Mucosa of descending colon (tissue), 3 donors: Measurements from ENCODE around the gene ACAN. TPM values are rescaled to one million over a fixed set of nuclear protein-coding genes. Genes with fewer than 3 reads are reported as not detected.
A peak's percentile ranks its signal among the peaks of the same experiment; 100 is the strongest.

Experiments used
- ATAC-seq: fragments of 200-7000 bp; cut with Tn5 transposase; one replicate; pipeline ENCODE4 v1.9.1; 2020; ENCODE audit warnings: mild to moderate bottlenecking, moderate library complexity
- DNase-seq, 3 donors: peaks; one replicate each; pipeline ENCODE4 v3.0.0-alpha.2; 2020
- H3K36me3 ChIP-seq: fragments of 200-600 bp; one replicate; pipeline ENCODE4 v1.8.0; 2021; ENCODE audit warnings: low read depth, mild to moderate bottlenecking
- H3K4me1 ChIP-seq: fragments of 200-600 bp; one replicate; pipeline ENCODE4 v1.8.0; 2021; ENCODE audit warnings: low read depth, mild to moderate bottlenecking
- H3K4me3 ChIP-seq: fragments of 200-600 bp; one replicate; pipeline ENCODE4 v1.8.0; 2021; ENCODE audit warnings: mild to moderate bottlenecking
- H3K9me3 ChIP-seq: fragments of 200-600 bp; one replicate; pipeline ENCODE4 v1.8.0; 2021; ENCODE audit warnings: mild to moderate bottlenecking
- intact Hi-C, 2 donors: fragments of 100-400 bp; cut with DNase I in 1 of 2; cut with micrococcal nuclease in 1 of 2; formaldehyde crosslinking; loops; one replicate each; pipeline versions ENCODE4 v1.11.0 to v1.11.1; 2022; cut with DNase I, micrococcal nuclease
- total RNA-seq, 3 donors: library from RNA; stranded (reverse); fragmentation: NEBNext Ultra II Directional in 2 of 3; extraction: Animal tissue kit (Norgen Biotek cat#: 25700) in 2 of 3; gene quantifications; one replicate each; pipeline versions ENCODE4 v1.2.1 to v1.2.4, GENCODE V29; 2021 to 2023
- TF ChIP-seq, protein P1 (sequence below): fragments of 200-600 bp; IDR thresholded peaks from one replicate; pipeline ENCODE4 v1.8.0; 2022; ENCODE audit warnings: antibody characterized with exemption, mild to moderate bottlenecking
- donor health status: DM: no; HTN: no; CAD: no; lungs with moderate emphysema.
- donor health status: DM: no; HTN: no; CAD: no.
- donor health status: DM: no; HTN: yes; CAD: no.

Gene ACAN
- total RNA-seq, 3 donors from 2014 or later: 0.09 to 1.3 (median 0.23) TPM

DNA sequence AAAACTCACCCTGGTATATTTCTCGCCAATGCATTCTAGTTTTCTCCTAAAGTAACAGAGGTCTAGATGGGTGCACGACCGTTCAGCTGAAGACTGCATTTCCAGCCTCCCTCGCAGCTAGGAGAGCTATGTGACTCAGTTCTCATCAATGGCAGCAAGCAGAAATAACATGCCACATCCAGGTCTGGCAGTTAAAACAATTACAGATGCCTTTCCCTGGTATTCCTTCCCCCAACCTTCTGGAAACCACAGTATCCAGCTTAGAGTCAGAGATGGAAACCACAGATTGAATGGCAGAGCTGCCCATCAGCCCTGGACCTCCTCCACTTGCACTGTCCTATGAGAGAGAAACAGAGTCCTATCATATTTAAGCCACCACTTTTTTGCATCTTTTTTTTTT lies 87.3 kb downstream of the ACAN start:
- no peaks in the 10 kb centered on the region for H3K36me3 ChIP-seq
- no peaks in the 10 kb centered on the region for H3K9me3 ChIP-seq
- H3K4me3 ChIP-seq: no peak overlapping the region
- H3K4me1 ChIP-seq: peaks cover 11% of the 10 kb centered on the region
- ATAC-seq (no peak), DNase-seq (no peak)
- intact Hi-C loops: no loop called here
- TF ChIP-seq, protein P1, sequence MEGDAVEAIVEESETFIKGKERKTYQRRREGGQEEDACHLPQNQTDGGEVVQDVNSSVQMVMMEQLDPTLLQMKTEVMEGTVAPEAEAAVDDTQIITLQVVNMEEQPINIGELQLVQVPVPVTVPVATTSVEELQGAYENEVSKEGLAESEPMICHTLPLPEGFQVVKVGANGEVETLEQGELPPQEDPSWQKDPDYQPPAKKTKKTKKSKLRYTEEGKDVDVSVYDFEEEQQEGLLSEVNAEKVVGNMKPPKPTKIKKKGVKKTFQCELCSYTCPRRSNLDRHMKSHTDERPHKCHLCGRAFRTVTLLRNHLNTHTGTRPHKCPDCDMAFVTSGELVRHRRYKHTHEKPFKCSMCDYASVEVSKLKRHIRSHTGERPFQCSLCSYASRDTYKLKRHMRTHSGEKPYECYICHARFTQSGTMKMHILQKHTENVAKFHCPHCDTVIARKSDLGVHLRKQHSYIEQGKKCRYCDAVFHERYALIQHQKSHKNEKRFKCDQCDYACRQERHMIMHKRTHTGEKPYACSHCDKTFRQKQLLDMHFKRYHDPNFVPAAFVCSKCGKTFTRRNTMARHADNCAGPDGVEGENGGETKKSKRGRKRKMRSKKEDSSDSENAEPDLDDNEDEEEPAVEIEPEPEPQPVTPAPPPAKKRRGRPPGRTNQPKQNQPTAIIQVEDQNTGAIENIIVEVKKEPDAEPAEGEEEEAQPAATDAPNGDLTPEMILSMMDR: no peak

GRCh38 chr15:88891540-88892254 lies 88.5 kb downstream of the ACAN start:
- intact Hi-C loops: no loop called here
- ATAC-seq (no peak), DNase-seq (no peak)
- no peak overlapping the region for H3K4me3 ChIP-seq
- no peaks in the 10 kb centered on the region for H3K9me3 ChIP-seq
- H3K36me3 ChIP-seq: no peaks in the 10 kb centered on the region
- TF ChIP-seq, protein P1: no peak
- H3K4me1 ChIP-seq: peaks cover 12% of the 10 kb centered on the region

DNA sequence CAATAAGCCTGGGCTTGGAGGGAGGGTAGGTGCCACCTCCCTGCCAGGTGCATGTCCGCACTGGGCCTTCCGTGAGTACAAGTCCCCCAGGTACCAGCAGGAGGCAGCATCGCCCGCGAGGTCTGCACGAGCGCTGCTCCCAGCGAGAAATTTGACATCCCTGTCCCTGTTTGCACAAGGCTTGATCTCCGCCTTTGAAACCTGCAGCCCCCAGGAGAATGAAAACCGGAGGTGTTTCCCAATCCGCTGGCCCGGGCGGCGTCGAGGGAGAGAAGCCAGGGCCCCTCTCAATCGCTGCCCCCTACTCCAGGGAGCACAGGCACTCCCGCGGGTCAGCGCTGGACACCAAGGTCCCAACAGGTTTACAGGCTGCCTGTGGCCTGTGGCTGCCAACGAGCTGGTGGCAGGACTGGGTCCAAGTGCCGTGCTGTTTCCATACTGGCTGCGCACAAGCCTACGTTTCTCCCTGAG lies 91.1 kb downstream of the ACAN start:
- TF ChIP-seq, protein P1: no peak
- ATAC-seq (peak; percentile 76), DNase-seq (peak; percentile 77 to 81 (median 79))
- Histone ChIP-seq H3K4me1 (peaks cover 18% of the 10 kb centered on the region), H3K36me3 (no peaks in the 10 kb centered on the region), H3K4me3 (no peak overlapping the region), H3K9me3 (no peaks in the 10 kb centered on the region)
- intact Hi-C loops: no loop called here

DNA sequence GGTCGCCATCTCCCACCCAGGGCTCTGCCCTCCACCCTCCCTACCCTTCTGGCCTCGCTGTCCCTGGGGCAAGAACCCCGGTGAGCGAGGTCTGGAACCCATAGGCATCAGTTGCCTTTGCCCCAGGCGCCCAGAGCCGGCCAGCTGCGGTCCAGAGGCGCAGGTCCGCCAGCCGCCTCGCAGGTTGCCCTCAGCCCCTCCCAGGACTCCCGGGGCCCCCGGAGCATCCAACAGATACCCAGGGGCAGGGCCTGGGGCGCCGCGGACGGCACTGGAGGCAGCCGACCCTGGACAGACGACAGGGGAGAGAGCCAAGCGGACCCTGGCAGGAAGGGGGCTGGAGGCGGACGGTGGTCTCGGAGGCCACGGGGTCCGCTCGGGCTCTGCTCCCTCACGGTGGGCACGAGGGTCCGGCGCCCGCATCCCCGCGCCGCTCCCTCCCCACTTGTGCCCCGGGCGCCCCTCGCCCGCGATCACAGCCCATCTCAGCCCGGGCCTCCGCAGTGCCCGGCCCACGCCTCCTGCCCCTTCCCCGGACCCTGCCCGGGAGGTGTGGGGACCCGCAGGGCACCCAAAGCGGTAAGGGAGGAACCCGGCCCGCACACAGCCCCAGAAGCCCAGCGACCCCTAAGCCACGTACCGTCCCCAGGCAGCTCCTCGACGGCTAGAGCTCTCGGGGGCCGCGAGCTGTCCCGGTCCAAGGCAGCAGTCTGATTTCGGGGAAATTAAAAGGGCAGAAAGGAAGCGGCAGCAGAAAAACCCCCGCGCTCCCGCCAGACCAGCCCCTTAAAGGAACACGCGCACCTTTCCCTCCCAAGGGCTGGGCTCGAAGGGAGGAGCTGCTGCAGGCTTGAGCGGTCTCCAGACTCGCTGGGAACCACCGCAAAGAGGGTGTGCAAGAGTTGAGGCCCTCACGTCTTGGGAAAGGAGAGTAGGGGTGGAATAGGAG lies 91.9 kb downstream of the ACAN start, which contains the start of gene HAPLN3:
Gene HAPLN3 (minus strand): TSS at position 726 of the 949 bp plus-strand sequence. CDS start 8,246 bp downstream, outside the sequence.
- Histone ChIP-seq H3K9me3 (no peaks in the 10 kb centered on the region), H3K36me3 (no peaks in the 10 kb centered on the region), H3K4me3 (no peak within 1 kb of the TSS), H3K4me1 (peaks cover 18% of the 10 kb centered on the region)
- ATAC-seq (peak; percentile 52), DNase-seq (peak in 2 of 3 donors; percentile 43)
- TF ChIP-seq, protein P1: no peak
- intact Hi-C loops: no loop called here

GRCh38 chr15:88896333-88897033 lies 93.2 kb downstream of the ACAN start:
- ATAC-seq (no peak), DNase-seq (no peak)
- intact Hi-C loops: no loop called here
- H3K9me3 ChIP-seq: no peaks in the 10 kb centered on the region
- H3K36me3 ChIP-seq: no peaks in the 10 kb centered on the region
- H3K4me3 ChIP-seq: no peak overlapping the region
- H3K4me1 ChIP-seq: peaks cover 18% of the 10 kb centered on the region
- TF ChIP-seq, protein P1: no peak
